ENCODE data around the gene IL36A.

Gene IL36A

DNA sequence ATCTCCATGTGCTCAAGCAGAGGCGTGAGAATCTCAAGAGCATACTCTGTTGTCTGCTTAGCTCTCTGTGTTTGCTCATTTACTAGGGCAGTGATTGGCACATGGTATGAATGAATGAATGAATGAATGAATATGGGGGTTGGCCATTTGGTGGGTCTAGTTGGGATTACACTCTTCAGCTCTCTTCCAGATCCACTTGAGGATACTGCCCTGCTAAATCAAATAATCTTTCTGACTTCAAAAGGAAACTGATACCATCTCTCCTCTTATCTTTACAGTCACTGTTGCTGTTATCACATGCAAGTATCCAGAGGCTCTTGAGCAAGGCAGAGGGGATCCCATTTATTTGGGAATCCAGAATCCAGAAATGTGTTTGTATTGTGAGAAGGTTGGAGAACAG lies 25.5 kb upstream of the IL36A start:
- no peaks in the 10 kb centered on the region for H3K9me3 ChIP-seq (ENCODE audit: control insufficient read depth, low read depth, low read length)
- no peaks in the 10 kb centered on the region for H3K4me1 ChIP-seq (ENCODE audit: control insufficient read depth, low read depth, low read length)
- no peaks in the 10 kb centered on the region for H3K27me3 ChIP-seq (ENCODE audit: control insufficient read depth, insufficient read depth, low read length)
- no peak overlapping the region for H3K4me3 ChIP-seq (ENCODE audit: low read length)
- no peaks in the 10 kb centered on the region for H3K36me3 ChIP-seq (ENCODE audit: control insufficient read depth, low read depth, low read length)
- no peak overlapping the region for H3K9ac ChIP-seq (ENCODE audit: low read length)
- no peak overlapping the region for H3K27ac ChIP-seq (ENCODE audit: low read length)

- H3K27me3 ChIP-seq (ENCODE audit: control insufficient read depth, insufficient read depth, low read length): no peaks in the 10 kb centered on the region
- H3K36me3 ChIP-seq (ENCODE audit: control insufficient read depth, low read depth, low read length): no peaks in the 10 kb centered on the region
- H3K9ac ChIP-seq (ENCODE audit: low read length): no peak overlapping the region
These were observed 24.7 kb upstream of the IL36A start for GRCh38 chr2:112980537-112980936.

GRCh38 chr2:112985090-112985489 lies 20.2 kb upstream of the IL36A start:
- Histone ChIP-seq H3K9ac (ENCODE audit: low read length) (no peak overlapping the region), H3K27me3 (ENCODE audit: control insufficient read depth, insufficient read depth, low read length) (no peaks in the 10 kb centered on the region), H3K27ac (ENCODE audit: low read length) (no peak overlapping the region), H3K9me3 (ENCODE audit: control insufficient read depth, low read depth, low read length) (peaks cover 5% of the 10 kb centered on the region), H3K4me3 (ENCODE audit: low read length) (no peak overlapping the region), H3K36me3 (ENCODE audit: control insufficient read depth, low read depth, low read length) (no peaks in the 10 kb centered on the region), H3K4me1 (ENCODE audit: control insufficient read depth, low read depth, low read length) (no peaks in the 10 kb centered on the region)

More at GRCh38 chr2:112980537-112980936, 24.7 kb upstream of the IL36A start:
- Histone ChIP-seq H3K27ac (ENCODE audit: low read length) (no peak overlapping the region), H3K4me1 (ENCODE audit: control insufficient read depth, low read depth, low read length) (no peaks in the 10 kb centered on the region), H3K9me3 (ENCODE audit: control insufficient read depth, low read depth, low read length) (no peaks in the 10 kb centered on the region), H3K4me3 (ENCODE audit: low read length) (no peak overlapping the region)

GRCh38 chr2:112989611-112990010 lies 15.6 kb upstream of the IL36A start:
- H3K9me3 ChIP-seq (ENCODE audit: control insufficient read depth, low read depth, low read length): peaks cover 7% of the 10 kb centered on the region

DNA sequence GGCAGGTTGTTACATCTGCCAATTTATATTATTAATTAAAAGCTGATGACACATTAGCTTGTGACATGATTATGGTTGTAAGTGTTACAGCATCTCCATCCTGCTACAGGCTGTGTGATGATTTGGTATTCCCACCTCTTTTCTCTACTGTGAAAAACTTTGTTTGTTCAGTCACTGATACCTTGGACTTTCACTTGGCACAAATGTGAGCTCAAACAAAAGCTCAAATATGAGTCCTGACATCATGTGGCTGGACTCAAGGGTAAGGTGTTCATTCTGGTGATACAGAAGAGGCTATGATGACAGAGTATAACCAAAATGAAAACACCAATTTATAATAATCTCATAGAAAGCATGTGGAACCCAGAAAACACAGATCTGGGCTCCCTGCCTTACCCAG lies 11.4 kb upstream of the IL36A start:
- no peaks in the 10 kb centered on the region for H3K4me1 ChIP-seq (ENCODE audit: control insufficient read depth, low read depth, low read length)
- no peak overlapping the region for H3K4me3 ChIP-seq (ENCODE audit: low read length)
- H3K9ac ChIP-seq (ENCODE audit: low read length): no peak overlapping the region
- no peaks in the 10 kb centered on the region for H3K27me3 ChIP-seq (ENCODE audit: control insufficient read depth, insufficient read depth, low read length)
- no peaks in the 10 kb centered on the region for H3K36me3 ChIP-seq (ENCODE audit: control insufficient read depth, low read depth, low read length)
- peaks cover 3% of the 10 kb centered on the region for H3K9me3 ChIP-seq (ENCODE audit: control insufficient read depth, low read depth, low read length)
- H3K27ac ChIP-seq (ENCODE audit: low read length): no peak overlapping the region

More at GRCh38 chr2:112989611-112990010, 15.6 kb upstream of the IL36A start:
- H3K4me3 ChIP-seq (ENCODE audit: low read length): no peak overlapping the region
- H3K4me1 ChIP-seq (ENCODE audit: control insufficient read depth, low read depth, low read length): no peaks in the 10 kb centered on the region
- H3K9ac ChIP-seq (ENCODE audit: low read length): no peak overlapping the region
- no peak overlapping the region for H3K27ac ChIP-seq (ENCODE audit: low read length)
- H3K36me3 ChIP-seq (ENCODE audit: control insufficient read depth, low read depth, low read length): no peaks in the 10 kb centered on the region
- no peaks in the 10 kb centered on the region for H3K27me3 ChIP-seq (ENCODE audit: control insufficient read depth, insufficient read depth, low read length)

DNA sequence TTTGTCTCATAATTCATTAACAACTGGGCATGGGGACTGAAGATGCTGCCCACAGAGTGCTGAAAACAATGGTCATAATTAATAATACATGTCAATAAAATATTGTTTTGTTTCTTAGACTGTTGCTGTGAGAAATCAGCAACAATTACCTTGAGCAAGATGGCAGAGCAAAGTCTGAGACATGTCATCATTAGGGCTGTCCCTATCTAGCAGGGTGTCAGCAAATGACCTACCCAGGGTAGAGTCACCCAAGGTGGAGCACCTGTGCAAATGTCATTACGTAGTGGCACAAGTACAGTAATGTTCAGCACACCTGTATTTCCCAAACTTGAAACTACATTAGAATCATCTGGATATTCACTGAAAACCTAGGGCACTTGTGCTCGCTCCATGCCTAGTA lies 10.6 kb upstream of the IL36A start:
- Histone ChIP-seq H3K27ac (ENCODE audit: low read length) (no peak overlapping the region), H3K4me1 (ENCODE audit: control insufficient read depth, low read depth, low read length) (no peaks in the 10 kb centered on the region), H3K4me3 (ENCODE audit: low read length) (no peak overlapping the region), H3K9ac (ENCODE audit: low read length) (no peak overlapping the region), H3K36me3 (ENCODE audit: control insufficient read depth, low read depth, low read length) (no peaks in the 10 kb centered on the region), H3K9me3 (ENCODE audit: control insufficient read depth, low read depth, low read length) (peaks cover 7% of the 10 kb centered on the region), H3K27me3 (ENCODE audit: control insufficient read depth, insufficient read depth, low read length) (no peaks in the 10 kb centered on the region)

GRCh38 chr2:112995346-112995920 lies 9.8 kb upstream of the IL36A start:
- Histone ChIP-seq H3K4me1 (ENCODE audit: control insufficient read depth, low read depth, low read length) (no peaks in the 10 kb centered on the region), H3K27me3 (ENCODE audit: control insufficient read depth, insufficient read depth, low read length) (no peaks in the 10 kb centered on the region), H3K9ac (ENCODE audit: low read length) (no peak overlapping the region), H3K27ac (ENCODE audit: low read length) (no peak overlapping the region), H3K9me3 (ENCODE audit: control insufficient read depth, low read depth, low read length) (peaks cover 12% of the 10 kb centered on the region), H3K36me3 (ENCODE audit: control insufficient read depth, low read depth, low read length) (no peaks in the 10 kb centered on the region), H3K4me3 (ENCODE audit: low read length) (no peak overlapping the region)

GRCh38 chr2:112996635-112997034 lies 8.6 kb upstream of the IL36A start:
- Histone ChIP-seq H3K27ac (ENCODE audit: low read length) (no peak overlapping the region), H3K9ac (ENCODE audit: low read length) (no peak overlapping the region), H3K27me3 (ENCODE audit: control insufficient read depth, insufficient read depth, low read length) (no peaks in the 10 kb centered on the region)

DNA sequence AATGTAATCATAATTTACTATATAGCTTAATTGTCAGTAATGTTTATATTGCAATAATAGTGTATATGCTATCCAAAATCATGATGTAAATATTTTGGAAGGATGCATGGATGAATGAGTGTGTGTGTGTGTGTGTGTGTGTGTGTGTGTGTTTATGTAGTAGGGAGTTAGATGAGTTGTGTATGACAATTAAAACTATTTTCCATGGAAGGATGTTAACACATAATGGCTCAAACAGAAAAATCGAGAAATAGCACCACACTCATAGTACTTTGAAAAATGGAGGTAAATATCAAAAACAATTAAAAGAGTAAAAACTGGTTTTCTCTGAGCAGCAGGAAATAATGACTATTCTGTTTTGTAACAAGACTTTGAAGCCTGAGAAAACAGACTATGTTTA lies 8.1 kb upstream of the IL36A start:
- Histone ChIP-seq H3K36me3 (ENCODE audit: control insufficient read depth, low read depth, low read length) (no peaks in the 10 kb centered on the region), H3K9ac (ENCODE audit: low read length) (no peak overlapping the region), H3K4me1 (ENCODE audit: control insufficient read depth, low read depth, low read length) (no peaks in the 10 kb centered on the region), H3K27ac (ENCODE audit: low read length) (no peak overlapping the region), H3K9me3 (ENCODE audit: control insufficient read depth, low read depth, low read length) (peaks cover 23% of the 10 kb centered on the region), H3K4me3 (ENCODE audit: low read length) (no peak overlapping the region), H3K27me3 (ENCODE audit: control insufficient read depth, insufficient read depth, low read length) (no peaks in the 10 kb centered on the region)

More at GRCh38 chr2:112996635-112997034, 8.6 kb upstream of the IL36A start:
- Histone ChIP-seq H3K36me3 (ENCODE audit: control insufficient read depth, low read depth, low read length) (no peaks in the 10 kb centered on the region), H3K4me3 (ENCODE audit: low read length) (no peak overlapping the region), H3K4me1 (ENCODE audit: control insufficient read depth, low read depth, low read length) (no peaks in the 10 kb centered on the region), H3K9me3 (ENCODE audit: control insufficient read depth, low read depth, low read length) (peaks cover 22% of the 10 kb centered on the region)

DNA sequence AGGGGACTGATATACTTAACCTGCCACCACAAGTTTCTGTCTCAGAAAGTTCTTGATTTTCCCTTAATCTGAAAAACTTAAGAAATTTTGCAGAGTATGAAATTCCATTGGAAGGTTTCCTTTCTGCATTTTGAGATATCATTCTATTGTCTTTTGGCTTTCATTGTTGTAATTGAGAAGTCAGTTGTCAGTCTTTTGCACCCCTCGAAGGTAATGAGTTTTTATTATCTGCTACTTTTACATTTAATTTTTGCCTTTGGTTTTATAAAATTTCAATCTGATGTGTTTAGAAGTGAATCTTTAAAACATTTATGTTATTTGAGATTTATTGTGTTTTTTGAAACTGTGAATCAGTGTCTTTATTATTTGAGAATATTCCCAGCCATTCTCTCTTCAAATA lies 4.8 kb upstream of the IL36A start:
- Histone ChIP-seq H3K36me3 (ENCODE audit: control insufficient read depth, low read depth, low read length) (no peaks in the 10 kb centered on the region), H3K27me3 (ENCODE audit: control insufficient read depth, insufficient read depth, low read length) (no peaks in the 10 kb centered on the region), H3K9me3 (ENCODE audit: control insufficient read depth, low read depth, low read length) (peaks cover 22% of the 10 kb centered on the region), H3K4me3 (ENCODE audit: low read length) (no peak overlapping the region), H3K27ac (ENCODE audit: low read length) (no peak overlapping the region), H3K4me1 (ENCODE audit: control insufficient read depth, low read depth, low read length) (no peaks in the 10 kb centered on the region), H3K9ac (ENCODE audit: low read length) (no peak overlapping the region)

DNA sequence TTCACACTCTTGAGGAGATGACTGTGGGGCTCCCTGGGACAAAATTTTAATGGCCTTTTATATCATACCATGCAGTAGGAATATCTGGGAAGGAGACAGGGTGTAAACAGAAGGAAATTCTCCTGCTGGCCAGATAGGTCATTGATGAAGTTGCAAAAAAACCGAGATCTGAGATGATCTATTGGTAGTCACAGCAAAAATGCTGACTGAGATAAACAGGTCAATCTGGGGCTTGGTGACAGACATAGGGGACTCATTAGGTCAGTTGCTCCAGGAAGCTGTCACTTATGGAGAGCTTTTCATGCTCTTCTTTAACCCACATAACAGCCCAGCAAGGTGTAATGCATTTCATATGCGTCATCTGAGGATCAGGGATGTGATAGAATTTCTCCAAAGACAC lies 2.6 kb upstream of the IL36A start:
- no peak overlapping the region for H3K27ac ChIP-seq (ENCODE audit: low read length)
- no peaks in the 10 kb centered on the region for H3K36me3 ChIP-seq (ENCODE audit: control insufficient read depth, low read depth, low read length)
- H3K27me3 ChIP-seq (ENCODE audit: control insufficient read depth, insufficient read depth, low read length): no peaks in the 10 kb centered on the region
- H3K9me3 ChIP-seq (ENCODE audit: control insufficient read depth, low read depth, low read length): peaks cover 22% of the 10 kb centered on the region
- no peak overlapping the region for H3K9ac ChIP-seq (ENCODE audit: low read length)
- H3K4me1 ChIP-seq (ENCODE audit: control insufficient read depth, low read depth, low read length): no peaks in the 10 kb centered on the region
- no peak overlapping the region for H3K4me3 ChIP-seq (ENCODE audit: low read length)

DNA sequence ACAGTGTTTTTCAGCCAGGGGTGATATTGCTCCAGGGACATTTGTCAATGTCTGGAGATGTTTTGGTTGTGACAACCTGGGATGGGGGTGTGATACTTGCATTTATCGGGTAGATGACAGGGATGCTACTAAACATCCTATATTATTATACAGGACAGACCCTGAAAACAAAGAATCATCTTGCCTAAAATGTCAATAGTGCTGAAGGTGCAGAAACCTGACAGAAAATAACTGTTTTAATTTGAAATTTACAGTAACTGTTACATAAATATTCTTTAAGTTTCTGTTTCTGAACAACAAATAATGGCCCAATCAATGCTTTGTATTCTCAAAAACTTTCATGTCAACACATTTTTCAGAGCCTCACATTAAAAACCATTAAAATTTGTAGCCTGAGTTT lies 2.0 kb downstream of the IL36A start:
- H3K4me1 ChIP-seq (ENCODE audit: control insufficient read depth, low read depth, low read length): no peaks in the 10 kb centered on the region
- H3K27me3 ChIP-seq (ENCODE audit: control insufficient read depth, insufficient read depth, low read length): no peaks in the 10 kb centered on the region
- H3K36me3 ChIP-seq (ENCODE audit: control insufficient read depth, low read depth, low read length): no peaks in the 10 kb centered on the region
- H3K27ac ChIP-seq (ENCODE audit: low read length): no peak overlapping the region
- no peak overlapping the region for H3K9ac ChIP-seq (ENCODE audit: low read length)
- no peak overlapping the region for H3K4me3 ChIP-seq (ENCODE audit: low read length)
- no peaks in the 10 kb centered on the region for H3K9me3 ChIP-seq (ENCODE audit: control insufficient read depth, low read depth, low read length)

Measured in iPS-18a (cell line).